ENCODE data around the gene TCP10L. TPM values are rescaled to one million over a fixed set of nuclear protein-coding genes. Genes with fewer than 3 reads are reported as not detected.
"Not testable (repeated sequence)": the region's sequence is repeated elsewhere in the genome, so short reads cannot be mapped to it uniquely, and the experiment has no call there.

Gene TCP10L
- polyA plus RNA-seq, 1 experiment: 0.12 TPM

DNA sequence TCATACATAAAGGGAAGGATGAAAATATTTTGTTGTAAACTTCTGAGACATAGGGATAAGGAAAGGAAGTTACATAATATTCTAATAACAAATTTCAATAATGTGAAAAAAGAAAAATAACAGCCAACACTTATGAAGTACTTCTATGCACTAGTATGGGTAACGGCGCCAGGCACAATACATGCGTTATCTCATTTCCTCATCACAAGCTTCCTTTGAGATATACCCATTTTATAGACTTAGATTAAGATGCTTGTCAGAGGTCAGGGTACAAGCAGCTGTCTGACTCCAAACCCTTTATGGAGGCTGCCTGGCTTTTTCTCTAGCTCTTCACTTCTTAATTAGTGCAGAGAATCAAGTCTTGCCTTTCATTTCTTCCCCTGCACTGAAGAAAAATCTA lies 41.3 kb downstream of the TCP10L start:
- CTCF ChIA-PET: interaction anchor here (0.5 kb wide), 1 partner anchor 93 kb away, joined by 3 read pairs; no protein-coding TSS in a partner anchor
- Histone ChIP-seq H3K27me3 (ENCODE audit: control insufficient read depth, insufficient read depth, low read length) (peaks cover 3% of the 10 kb centered on the region), H3K4me3 (ENCODE audit: low read depth, low read length) (no peak overlapping the region), H3K27ac (ENCODE audit: low read depth, low read length) (no peak overlapping the region), H3K9me3 (ENCODE audit: control insufficient read depth, insufficient read depth, low read length) (no peaks in the 10 kb centered on the region; the same call in 1 of the 2 replicates)
- no peak for DNase-seq (ENCODE audit: low read depth, low spot score)
- POLR2A ChIA-PET: no interaction called here
- TF ChIP-seq, protein P1, sequence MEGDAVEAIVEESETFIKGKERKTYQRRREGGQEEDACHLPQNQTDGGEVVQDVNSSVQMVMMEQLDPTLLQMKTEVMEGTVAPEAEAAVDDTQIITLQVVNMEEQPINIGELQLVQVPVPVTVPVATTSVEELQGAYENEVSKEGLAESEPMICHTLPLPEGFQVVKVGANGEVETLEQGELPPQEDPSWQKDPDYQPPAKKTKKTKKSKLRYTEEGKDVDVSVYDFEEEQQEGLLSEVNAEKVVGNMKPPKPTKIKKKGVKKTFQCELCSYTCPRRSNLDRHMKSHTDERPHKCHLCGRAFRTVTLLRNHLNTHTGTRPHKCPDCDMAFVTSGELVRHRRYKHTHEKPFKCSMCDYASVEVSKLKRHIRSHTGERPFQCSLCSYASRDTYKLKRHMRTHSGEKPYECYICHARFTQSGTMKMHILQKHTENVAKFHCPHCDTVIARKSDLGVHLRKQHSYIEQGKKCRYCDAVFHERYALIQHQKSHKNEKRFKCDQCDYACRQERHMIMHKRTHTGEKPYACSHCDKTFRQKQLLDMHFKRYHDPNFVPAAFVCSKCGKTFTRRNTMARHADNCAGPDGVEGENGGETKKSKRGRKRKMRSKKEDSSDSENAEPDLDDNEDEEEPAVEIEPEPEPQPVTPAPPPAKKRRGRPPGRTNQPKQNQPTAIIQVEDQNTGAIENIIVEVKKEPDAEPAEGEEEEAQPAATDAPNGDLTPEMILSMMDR (IDR thresholded peaks at IDR 0.05; ENCODE audit: low read depth, low read length): no peak

DNA sequence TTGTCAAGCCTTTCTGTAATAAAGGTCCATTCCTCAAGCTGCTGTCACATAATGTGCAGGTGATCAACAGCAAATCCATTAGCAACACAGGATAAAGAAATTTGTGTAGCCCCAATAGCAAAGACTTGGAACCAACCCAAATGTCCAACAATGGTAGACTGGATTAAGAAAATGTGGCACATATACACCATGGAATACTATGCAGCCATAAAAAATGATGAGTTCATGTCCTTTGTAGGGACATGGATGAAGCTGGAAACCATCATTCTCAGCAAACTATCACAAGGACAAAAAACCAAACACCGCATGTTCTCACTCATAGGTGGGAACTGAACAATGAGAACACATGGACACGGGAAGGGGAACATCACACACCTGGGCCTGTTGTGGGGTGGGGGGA lies 42.3 kb downstream of the TCP10L start:
- POLR2A ChIA-PET; DNase-seq (ENCODE audit: low read depth, low spot score); H3K27ac ChIP-seq (ENCODE audit: low read depth, low read length); CTCF ChIA-PET; H3K4me3 ChIP-seq (ENCODE audit: low read depth, low read length); H3K27me3 ChIP-seq (ENCODE audit: control insufficient read depth, insufficient read depth, low read length); H3K9me3 ChIP-seq (ENCODE audit: control insufficient read depth, insufficient read depth, low read length): not testable (repeated sequence)

DNA sequence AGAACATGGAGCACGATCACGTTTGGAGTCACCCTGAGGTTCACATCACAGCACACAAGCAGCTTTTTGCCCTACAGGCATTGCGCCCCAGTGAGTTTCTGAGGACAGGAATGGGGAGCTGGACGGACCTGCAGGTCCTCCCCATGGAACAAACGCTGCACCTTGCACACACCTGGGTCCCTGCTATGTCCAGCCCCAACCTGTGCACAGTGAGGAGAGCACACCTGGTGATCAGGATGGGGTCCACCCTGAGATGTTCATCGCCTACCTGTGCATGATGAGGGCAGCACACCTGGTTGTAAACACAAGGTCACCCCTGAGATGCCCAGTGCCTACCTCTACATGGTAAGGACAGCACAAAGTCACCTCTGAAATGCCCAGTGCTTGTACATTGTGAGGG lies 45.9 kb downstream of the TCP10L start:
- no peak for DNase-seq (ENCODE audit: low read depth, low spot score)
- TF ChIP-seq, protein P1 (IDR thresholded peaks at IDR 0.05; ENCODE audit: low read depth, low read length): no peak
- ChIA-PET POLR2A (no interaction called here), CTCF (interaction anchor here (1.5 kb wide), 1 partner anchor 30 kb away, joined by 4 read pairs; no protein-coding TSS in a partner anchor)
- H3K27ac ChIP-seq (ENCODE audit: low read depth, low read length): no peak overlapping the region
- no peak overlapping the region for H3K4me3 ChIP-seq (ENCODE audit: low read depth, low read length)
- peaks cover 3% of the 10 kb centered on the region for H3K27me3 ChIP-seq (ENCODE audit: control insufficient read depth, insufficient read depth, low read length)
- no peaks in the 10 kb centered on the region; the same call in 1 of the 2 replicates for H3K9me3 ChIP-seq (ENCODE audit: control insufficient read depth, insufficient read depth, low read length)

DNA sequence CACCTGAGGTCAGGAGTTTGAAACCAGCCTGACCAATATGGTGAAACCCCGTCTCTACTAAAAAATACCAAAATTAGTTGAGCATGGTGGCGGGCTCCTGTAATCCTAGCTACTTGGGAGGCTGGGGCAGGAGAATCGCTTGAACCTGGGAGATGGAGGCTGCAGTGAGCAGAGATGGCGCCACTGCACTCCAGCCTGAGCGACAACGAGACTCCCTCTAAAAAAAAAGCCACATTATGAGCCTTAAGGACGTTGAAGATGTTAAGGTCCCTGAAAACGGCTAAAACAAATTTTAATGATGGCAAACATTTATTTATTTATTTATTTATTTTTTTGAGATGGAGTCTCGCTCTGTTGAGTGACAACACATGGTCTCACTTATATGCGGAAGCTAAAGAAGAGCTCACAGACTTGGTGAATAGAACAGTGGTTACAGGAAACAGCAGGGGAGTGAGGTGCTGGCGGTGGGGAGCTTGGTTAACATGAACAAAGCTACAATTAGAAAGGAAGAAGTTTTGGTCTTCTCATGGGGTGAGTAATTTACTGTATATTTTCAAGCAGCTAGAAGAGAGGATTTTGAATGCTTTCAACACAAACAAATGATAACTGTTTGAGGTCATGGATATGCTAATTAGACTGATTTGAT lies 47.1 kb downstream of the TCP10L start:
- H3K4me3 ChIP-seq (ENCODE audit: low read depth, low read length): no peak overlapping the region
- TF ChIP-seq, protein P1 (IDR thresholded peaks at IDR 0.05; ENCODE audit: low read depth, low read length): no peak
- peaks cover 3% of the 10 kb centered on the region for H3K27me3 ChIP-seq (ENCODE audit: control insufficient read depth, insufficient read depth, low read length)
- no peaks in the 10 kb centered on the region; the same call in 1 of the 2 replicates for H3K9me3 ChIP-seq (ENCODE audit: control insufficient read depth, insufficient read depth, low read length)
- DNase-seq (ENCODE audit: low read depth, low spot score): no peak
- ChIA-PET CTCF (interaction anchor here (1.5 kb wide), 1 partner anchor 31 kb away, joined by 4 read pairs; no protein-coding TSS in a partner anchor), POLR2A (no interaction called here)
- H3K27ac ChIP-seq (ENCODE audit: low read depth, low read length): no peak overlapping the region

DNA sequence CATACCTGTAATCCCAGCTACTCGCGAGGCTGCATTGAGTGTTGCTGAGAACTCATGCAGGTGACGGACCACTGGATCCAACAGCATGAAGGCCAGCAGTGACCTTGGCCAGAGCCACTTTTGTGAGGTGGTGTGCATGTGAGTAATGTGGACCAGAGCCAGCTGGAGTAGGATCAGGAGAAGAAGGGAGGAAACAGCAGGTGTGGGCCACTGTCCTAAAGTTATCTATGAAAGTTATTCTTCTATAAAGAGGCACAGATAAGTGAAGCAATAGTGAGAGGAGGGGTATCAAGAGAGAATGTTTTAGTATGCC lies 47.8 kb downstream of the TCP10L start:
- Histone ChIP-seq H3K27me3 (ENCODE audit: control insufficient read depth, insufficient read depth, low read length) (peaks cover 3% of the 10 kb centered on the region), H3K27ac (ENCODE audit: low read depth, low read length) (no peak overlapping the region), H3K4me3 (ENCODE audit: low read depth, low read length) (no peak overlapping the region), H3K9me3 (ENCODE audit: control insufficient read depth, insufficient read depth, low read length) (no peaks in the 10 kb centered on the region; the same call in 1 of the 2 replicates)
- POLR2A ChIA-PET: no interaction called here
- no peak for DNase-seq (ENCODE audit: low read depth, low spot score)
- CTCF ChIA-PET: no interaction called here
- TF ChIP-seq, protein P1 (IDR thresholded peaks at IDR 0.05; ENCODE audit: low read depth, low read length): no peak
